ENCODE data around the gene HOGA1.
"Not testable (repeated sequence)": the region's sequence is repeated elsewhere in the genome, so short reads cannot be mapped to it uniquely, and the experiment has no call there.

DNA sequence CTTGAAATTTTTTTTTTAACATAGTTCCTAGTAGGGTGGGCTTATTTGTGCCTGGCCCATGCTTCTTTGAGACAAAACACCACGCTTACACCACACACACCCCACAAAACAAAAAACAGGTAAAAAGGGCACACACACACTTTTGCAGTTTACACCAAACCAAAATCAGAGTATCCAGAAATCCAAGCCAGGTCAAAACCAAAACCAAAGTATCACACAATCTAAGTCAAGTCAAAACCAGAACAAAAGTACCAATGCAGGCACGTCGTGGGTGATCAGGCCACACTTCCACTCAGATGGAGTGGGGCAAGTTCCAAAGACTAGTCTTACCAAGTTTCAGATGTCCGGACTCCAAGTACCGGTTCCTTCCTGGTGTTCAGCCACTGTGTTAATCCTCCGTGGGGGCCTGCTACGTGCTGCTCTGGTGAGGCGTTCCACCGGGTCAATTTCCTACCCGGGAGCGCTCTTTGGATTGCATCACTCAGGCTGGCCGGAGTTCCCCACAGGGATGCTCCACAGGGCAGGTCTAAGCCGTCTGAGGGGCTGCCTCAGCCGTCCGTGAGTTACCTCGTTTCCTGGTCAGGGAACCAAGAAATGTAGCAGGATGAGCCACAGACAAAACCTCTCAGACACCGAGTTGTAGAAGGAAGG, 23.3 kb upstream of the HOGA1 start:
- TF ChIP-seq, protein P1, sequence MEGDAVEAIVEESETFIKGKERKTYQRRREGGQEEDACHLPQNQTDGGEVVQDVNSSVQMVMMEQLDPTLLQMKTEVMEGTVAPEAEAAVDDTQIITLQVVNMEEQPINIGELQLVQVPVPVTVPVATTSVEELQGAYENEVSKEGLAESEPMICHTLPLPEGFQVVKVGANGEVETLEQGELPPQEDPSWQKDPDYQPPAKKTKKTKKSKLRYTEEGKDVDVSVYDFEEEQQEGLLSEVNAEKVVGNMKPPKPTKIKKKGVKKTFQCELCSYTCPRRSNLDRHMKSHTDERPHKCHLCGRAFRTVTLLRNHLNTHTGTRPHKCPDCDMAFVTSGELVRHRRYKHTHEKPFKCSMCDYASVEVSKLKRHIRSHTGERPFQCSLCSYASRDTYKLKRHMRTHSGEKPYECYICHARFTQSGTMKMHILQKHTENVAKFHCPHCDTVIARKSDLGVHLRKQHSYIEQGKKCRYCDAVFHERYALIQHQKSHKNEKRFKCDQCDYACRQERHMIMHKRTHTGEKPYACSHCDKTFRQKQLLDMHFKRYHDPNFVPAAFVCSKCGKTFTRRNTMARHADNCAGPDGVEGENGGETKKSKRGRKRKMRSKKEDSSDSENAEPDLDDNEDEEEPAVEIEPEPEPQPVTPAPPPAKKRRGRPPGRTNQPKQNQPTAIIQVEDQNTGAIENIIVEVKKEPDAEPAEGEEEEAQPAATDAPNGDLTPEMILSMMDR (IDR thresholded peaks at IDR 0.05): not testable (repeated sequence)
- TF ChIP-seq TEAD4, ZNF423, JUN (CRISPR knock-in tag; IDR thresholded peaks at IDR 0.05): not testable (repeated sequence)
- TF ChIP-seq, protein P2, sequence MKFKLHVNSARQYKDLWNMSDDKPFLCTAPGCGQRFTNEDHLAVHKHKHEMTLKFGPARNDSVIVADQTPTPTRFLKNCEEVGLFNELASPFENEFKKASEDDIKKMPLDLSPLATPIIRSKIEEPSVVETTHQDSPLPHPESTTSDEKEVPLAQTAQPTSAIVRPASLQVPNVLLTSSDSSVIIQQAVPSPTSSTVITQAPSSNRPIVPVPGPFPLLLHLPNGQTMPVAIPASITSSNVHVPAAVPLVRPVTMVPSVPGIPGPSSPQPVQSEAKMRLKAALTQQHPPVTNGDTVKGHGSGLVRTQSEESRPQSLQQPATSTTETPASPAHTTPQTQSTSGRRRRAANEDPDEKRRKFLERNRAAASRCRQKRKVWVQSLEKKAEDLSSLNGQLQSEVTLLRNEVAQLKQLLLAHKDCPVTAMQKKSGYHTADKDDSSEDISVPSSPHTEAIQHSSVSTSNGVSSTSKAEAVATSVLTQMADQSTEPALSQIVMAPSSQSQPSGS (CRISPR knock-in tag; IDR thresholded peaks at IDR 0.05; ENCODE audit: borderline replicate concordance, low read depth): not testable (repeated sequence)
- TF ChIP-seq, protein P3, sequence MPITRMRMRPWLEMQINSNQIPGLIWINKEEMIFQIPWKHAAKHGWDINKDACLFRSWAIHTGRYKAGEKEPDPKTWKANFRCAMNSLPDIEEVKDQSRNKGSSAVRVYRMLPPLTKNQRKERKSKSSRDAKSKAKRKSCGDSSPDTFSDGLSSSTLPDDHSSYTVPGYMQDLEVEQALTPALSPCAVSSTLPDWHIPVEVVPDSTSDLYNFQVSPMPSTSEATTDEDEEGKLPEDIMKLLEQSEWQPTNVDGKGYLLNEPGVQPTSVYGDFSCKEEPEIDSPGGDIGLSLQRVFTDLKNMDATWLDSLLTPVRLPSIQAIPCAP (CRISPR knock-in tag; IDR thresholded peaks at IDR 0.05): not testable (repeated sequence)
- TF ChIP-seq, protein P4, sequence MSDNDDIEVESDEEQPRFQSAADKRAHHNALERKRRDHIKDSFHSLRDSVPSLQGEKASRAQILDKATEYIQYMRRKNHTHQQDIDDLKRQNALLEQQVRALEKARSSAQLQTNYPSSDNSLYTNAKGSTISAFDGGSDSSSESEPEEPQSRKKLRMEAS (CRISPR knock-in tag; IDR thresholded peaks at IDR 0.05): not testable (repeated sequence)
